ENCODE measurements around the gene GOLT1A.
"Not testable (repeated sequence)": the region's sequence is repeated elsewhere in the genome, so short reads cannot be mapped to it uniquely, and the experiment has no call there.

GOLT1A gene

GRCh38 chr1:204246876-204247275, 33.1 kb upstream of the GOLT1A start:
- no peak for DNase-seq

DNA sequence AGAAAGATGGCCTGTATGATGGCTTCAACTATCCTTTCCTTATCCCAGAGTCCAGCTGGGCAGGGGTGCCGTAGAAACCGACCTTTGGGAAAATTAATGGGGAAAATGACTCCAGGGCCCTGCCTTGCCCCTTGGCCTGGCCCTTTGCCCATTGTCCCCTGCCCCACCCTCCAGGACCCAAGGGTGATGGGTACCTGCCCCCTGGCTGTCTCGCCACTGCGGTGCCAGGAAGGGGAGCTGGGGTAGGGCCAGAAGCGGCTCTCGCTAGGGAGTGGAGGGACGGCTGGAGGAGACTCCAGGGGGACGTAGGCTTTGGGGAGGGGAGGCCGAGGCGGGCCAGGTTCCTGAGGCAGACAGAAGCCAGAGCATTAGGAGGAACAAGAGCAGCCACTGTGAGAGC, 29.1 kb upstream of the GOLT1A start:
- no peak for DNase-seq

DNA sequence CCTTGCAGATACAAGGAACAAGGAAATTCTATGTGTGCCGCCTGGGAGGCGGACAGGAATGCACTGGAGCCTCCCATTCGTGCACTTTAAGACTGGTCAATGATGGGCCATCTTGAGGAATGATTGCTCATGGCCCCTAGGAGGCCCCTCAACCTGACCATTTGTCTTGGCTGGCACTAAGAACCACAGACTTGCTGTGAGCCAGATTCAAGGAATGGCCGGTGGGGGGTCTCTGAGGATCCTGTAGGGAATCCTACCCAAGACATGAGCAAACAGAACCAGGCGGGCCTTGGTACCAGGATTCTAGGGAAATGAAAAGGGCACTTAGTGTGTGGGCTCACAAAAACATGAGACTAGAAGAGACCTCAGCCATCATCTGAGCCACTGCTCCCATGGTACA, 28.1 kb upstream of the GOLT1A start:
- no peak for DNase-seq

GRCh38 chr1:204241050-204241449, 27.3 kb upstream of the GOLT1A start:
- no peak for DNase-seq

- DNase-seq = no peak
Measured at GRCh38 chr1:204240233-204240632, 26.4 kb upstream of the GOLT1A start.

- DNase-seq = not testable (repeated sequence)
Measured at GRCh38 chr1:204239401-204239800, 25.6 kb upstream of the GOLT1A start.

DNA sequence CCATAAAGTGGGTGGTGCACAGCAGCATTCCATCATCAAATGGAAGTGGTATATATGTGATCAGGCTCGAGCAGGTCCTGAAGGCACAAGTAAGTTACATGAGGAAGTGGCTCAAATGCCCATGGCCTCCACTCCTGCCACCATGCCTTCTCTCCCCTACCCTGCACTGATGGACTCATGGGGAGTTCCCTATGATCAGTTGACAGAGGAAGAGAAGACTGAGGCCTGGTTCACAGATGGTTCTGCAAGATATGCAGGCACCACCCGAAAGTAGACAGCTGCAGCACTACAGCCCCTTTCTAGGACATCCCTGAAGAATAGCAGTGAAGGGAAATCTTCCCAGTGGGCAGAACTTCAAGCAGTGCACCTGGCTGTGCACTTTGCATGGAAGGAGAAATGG, 24.7 kb upstream of the GOLT1A start:
- DNase-seq = not testable (repeated sequence)

DNA sequence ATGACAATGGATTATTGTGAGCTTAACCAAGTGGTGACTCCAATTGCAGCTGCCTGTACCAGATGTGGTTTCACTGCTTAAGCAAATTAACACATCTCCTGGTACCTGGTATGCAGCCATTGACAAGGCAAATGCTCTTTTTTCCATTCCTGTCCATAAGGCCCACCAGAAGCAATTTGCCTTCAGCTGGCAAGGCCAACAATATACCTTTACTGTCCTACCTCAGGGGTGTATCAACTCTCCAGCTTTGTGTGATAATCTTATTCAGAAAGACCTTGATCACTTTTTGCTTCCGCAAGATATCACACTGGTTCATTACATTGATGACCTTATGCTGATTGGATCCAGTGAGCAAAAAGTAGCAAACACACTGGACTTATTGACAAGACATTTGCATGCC, 23.7 kb upstream of the GOLT1A start:
- DNase-seq = not testable (repeated sequence)

GRCh38 chr1:204232526-204232925, 18.7 kb upstream of the GOLT1A start:
- no peak for DNase-seq

DNA sequence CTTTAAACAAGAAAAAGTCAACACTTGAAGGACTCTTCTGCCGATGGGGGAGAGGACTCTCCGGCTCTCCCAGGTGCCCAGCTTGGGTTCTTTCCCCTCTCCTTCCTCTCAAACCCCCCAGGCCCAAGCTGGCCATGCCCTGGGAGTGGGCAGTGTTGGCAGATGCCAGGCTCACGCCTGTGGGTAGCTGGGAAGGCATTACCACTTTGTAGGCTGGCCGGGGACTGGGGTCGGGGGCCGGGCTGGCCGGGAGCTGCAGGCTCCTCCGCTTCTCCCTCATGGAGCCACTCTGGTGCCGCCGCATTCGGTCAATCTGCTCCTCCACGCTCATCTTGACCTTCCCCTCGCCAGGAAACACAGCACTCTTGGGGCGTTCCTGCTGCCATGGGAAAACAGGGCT, 16.4 kb upstream of the GOLT1A start:
- DNase-seq = no peak

DNA sequence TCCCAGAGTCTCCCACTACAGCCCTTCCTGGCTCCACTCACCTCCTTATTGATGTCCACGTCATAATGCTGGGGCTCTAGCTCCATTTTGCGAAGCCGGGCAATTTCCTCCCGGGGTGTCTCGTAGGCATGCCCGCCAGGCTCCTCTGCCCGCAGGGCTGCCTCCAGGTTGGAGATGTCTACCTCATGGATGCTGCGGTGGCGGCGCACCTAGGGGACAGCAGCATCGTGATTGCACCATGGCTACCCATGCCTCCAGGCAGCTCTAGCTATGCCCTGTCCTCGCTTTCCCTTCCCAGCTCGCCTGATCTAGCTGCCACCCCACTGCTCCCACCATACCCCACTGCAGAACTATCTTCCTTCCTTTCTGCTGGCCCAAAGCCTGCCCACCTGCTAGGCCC, 15.1 kb upstream of the GOLT1A start:
- no peak for DNase-seq

- DNase-seq = no peak
Measured at GRCh38 chr1:204227996-204228785, 14.4 kb upstream of the GOLT1A start.

GRCh38 chr1:204227351-204227750, 13.6 kb upstream of the GOLT1A start:
- no peak for DNase-seq

GRCh38 chr1:204225841-204226735, 12.3 kb upstream of the GOLT1A start:
- DNase-seq = no peak

DNA sequence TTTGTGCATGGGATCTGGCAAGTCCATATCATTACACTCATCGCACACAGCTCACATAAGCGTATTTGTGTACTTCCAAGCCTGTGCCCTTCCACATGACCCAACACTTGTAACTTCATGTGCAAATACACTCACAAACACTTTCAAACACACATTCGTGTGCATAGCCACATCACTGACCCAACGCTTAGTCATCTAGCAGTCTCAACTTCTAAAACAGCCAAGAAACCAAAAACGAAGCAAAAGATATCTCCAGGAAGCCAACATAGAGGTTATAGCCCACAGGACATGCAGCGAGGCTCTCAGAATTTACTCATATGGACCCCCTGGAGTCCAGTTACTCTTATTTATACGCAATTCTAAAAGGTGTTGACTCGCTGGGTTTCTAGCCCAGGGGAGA, 10.9 kb upstream of the GOLT1A start:
- DNase-seq = no peak

DNA sequence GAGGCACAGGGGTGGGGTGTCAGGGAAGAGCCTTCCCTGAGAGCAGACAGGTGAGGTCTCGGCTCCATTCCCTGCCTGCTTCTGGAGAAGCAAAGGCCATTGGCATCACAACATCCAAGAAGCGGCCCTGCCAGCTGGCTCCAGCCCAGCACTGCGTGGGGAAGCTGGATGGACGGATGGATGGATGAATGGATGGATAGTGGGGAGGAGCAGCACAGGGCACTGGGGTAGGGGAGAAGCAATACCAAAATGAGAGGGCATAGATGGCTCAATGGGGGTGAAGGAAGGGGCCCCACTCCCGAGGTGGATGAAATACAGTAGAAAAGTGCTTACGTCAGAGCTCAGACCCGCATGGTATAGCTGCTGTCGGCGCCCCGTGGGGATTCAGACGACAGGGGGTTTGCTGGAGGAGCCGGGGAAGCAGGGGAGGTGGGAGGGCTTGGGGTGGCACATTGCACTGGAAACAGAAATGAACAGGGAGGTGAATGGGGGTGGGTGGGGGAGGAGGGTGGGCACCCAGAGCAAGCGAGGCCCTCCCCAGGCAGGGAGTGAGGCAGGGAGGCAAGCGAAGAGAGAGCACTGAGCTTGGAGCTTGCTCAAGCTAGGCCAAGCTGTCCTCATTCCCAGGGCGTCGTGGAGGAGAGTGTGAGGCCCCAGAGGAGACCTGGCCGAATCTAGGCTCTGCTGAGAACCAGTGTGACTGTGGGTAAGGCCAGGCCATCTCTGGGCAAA, 9.5 kb upstream of the GOLT1A start:
- DNase-seq = no peak

- DNase-seq = no peak
Measured at GRCh38 chr1:204222764-204223055, 8.9 kb upstream of the GOLT1A start.

DNA sequence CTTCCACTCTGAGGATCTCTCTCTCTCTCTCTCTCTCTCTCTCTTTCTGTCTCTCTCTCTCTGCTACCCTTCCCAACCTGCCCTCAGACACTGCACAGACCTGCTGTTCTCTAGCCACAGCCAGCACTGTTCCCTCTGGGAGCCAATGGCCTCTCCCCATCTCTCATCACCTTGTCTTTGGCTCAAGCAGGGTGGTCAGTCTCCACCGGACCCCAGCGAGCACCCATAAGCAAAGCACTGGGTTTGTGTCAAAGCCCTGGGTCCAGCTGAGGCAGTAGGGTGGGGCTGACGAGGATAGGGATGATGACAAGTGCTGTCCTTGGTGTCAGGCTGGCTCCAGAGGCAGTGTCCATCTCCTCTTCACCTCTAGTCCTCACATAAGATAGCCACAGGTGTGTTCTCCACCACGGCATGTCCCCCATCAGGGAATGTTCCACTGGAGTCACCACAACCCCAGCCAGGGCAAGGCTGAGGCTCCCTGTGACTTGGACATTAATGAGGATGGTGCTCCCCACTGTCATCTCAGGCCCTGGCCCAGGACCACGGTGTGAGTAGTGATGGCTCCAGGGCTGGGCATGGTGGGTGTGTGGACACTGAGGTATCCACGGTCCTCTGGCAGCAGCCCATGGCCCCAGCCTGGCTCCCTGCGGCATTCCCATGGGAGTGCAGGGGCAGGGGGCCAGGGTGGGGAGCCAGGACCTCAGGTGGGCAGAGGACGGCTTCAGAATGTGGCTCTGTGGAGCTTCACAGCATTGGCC, 8.4 kb upstream of the GOLT1A start:
- no peak for DNase-seq

DNA sequence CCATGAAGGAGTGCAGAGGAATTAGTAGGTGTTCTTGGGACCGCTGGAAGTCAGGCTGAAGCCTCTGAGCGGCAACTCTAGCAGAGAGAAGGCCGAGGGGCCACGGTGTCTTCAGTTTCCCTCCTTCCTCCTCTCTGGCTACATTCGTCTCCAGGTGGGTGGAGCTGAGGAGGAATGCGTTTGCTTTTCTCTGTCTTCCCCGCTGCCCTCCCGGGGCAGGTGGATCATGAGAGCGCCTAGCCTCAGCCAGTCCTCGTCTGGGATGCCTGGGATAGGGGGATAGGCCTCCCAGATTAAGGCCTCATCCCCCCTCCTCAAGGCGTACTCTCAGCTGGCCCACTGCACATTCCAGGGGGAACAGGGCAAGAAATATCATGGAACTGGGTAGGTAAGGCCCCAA, 7.5 kb upstream of the GOLT1A start:
- no peak for DNase-seq

- DNase-seq = no peak
Measured at GRCh38 chr1:204219971-204220616, 6.3 kb upstream of the GOLT1A start.

- DNase-seq = no peak
Measured at GRCh38 chr1:204218552-204218951, 4.8 kb upstream of the GOLT1A start.

GRCh38 chr1:204217648-204218000, 3.8 kb upstream of the GOLT1A start:
- no peak for DNase-seq
